Sigmoid colon (tissue), 4 donors: ENCODE data around the gene IRGQ.

Experiments
- EP300 ChIP-seq, 4 donors: sonication (generic); formaldehyde crosslinking; IDR thresholded peaks; one replicate each; pipeline ENCODE4 v1.6.1; 2017; ENCODE audit warnings: antibody characterized with exemption in 4 of 4
- TF ChIP-seq, protein P1 (sequence below), 4 experiments: fragments of 450-650 bp in 3 of 4; fragments of 200-600 bp in 1 of 4; IDR thresholded peaks; one replicate each; pipeline ENCODE4 v1.5.1; 2016 to 2019; ENCODE audit warnings: antibody characterized with exemption in 4 of 4, mild to moderate bottlenecking in 3 of 4, moderate library complexity in 2 of 4

DNA sequence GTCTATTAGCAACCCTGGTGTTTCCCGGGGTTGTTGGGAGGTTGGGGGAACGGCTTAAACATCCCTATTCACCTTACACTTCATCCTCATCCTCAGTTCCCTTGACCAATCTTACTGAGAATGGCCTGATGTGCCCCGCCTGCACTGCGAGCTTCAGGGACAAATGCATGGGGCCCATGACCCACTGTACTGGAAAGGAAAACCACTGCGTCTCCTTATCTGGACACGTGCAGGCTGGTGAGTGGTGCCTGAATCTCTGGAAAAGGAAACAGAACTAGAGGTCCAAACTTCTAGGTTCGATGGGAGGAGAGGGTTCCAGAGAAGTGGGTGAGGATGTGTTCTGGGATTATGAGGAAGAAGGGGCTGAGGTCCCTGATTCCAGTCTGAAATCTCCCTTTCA lies 14.5 kb downstream of the IRGQ start:
- TF ChIP-seq, protein P1, sequence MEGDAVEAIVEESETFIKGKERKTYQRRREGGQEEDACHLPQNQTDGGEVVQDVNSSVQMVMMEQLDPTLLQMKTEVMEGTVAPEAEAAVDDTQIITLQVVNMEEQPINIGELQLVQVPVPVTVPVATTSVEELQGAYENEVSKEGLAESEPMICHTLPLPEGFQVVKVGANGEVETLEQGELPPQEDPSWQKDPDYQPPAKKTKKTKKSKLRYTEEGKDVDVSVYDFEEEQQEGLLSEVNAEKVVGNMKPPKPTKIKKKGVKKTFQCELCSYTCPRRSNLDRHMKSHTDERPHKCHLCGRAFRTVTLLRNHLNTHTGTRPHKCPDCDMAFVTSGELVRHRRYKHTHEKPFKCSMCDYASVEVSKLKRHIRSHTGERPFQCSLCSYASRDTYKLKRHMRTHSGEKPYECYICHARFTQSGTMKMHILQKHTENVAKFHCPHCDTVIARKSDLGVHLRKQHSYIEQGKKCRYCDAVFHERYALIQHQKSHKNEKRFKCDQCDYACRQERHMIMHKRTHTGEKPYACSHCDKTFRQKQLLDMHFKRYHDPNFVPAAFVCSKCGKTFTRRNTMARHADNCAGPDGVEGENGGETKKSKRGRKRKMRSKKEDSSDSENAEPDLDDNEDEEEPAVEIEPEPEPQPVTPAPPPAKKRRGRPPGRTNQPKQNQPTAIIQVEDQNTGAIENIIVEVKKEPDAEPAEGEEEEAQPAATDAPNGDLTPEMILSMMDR (IDR thresholded peaks at IDR 0.05) = no peak
- no peak for TF ChIP-seq EP300 (IDR thresholded peaks at IDR 0.05)
